Kidney epithelial cell (primary cell): ENCODE data around the gene EFHB. TPM values are rescaled to one million over a fixed set of nuclear protein-coding genes. Genes with fewer than 3 reads are reported as not detected.

ENCODE experiments used
- DNase-seq: peaks from one replicate; pipeline ENCODE4 v3.0.0-alpha.2; 2010; ENCODE audit warnings: low read depth
- H3K27me3 ChIP-seq: 2 replicates; pipeline ENCODE4 v1.6.0; 2011; ENCODE audit warnings: low read length; ENCODE audit not compliant: control insufficient read depth, insufficient read depth
- H3K36me3 ChIP-seq: 2 replicates; pipeline ENCODE4 v1.5.1; 2011; ENCODE audit warnings: low read length; ENCODE audit not compliant: control insufficient read depth, insufficient read depth
- H3K4me3 ChIP-seq: 2 replicates; pipeline ENCODE4 v1.5.1; 2011; ENCODE audit warnings: low read depth, mild to moderate bottlenecking, control low read depth, low read length
- CTCF ChIP-seq: IDR thresholded peaks from 2 replicates; pipeline ENCODE4 v1.5.1; 2011; ENCODE audit warnings: mild to moderate bottlenecking, moderate library complexity, low read length, control low read depth, inconsistent platforms; ENCODE audit not compliant: insufficient read depth, poor library complexity, severe bottlenecking
- total RNA-seq: library from RNA; depleted of rRNA; stranded (reverse); fragments of >200 nt; gene quantifications from 2 replicates; pipeline ENCODE4 v1.2.3, GENCODE V29; 2015

Gene EFHB
- total RNA-seq, 1 donor from 2014 or later, result 0.33 TPM

DNA sequence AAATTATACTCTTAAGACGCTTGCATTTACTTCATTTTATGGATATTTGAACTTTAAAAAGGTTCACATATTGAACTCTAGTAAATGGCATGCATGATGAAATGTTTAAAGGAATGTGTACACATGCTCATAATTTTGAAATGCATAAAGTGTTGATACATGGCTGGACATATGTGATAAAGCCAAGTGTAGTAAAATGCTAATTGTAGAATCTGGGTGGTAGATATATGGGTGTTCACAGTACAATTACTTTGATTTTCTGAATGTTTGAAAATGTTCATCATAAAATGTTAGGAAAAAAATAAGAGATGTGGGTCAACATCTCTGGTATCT lies 4.2 kb upstream of the EFHB start:
- Histone ChIP-seq H3K27me3 (no peaks in the 10 kb centered on the region), H3K4me3 (no peak overlapping the region), H3K36me3 (no peaks in the 10 kb centered on the region)
- DNase-seq, result no peak
- TF ChIP-seq CTCF, result no peak

DNA sequence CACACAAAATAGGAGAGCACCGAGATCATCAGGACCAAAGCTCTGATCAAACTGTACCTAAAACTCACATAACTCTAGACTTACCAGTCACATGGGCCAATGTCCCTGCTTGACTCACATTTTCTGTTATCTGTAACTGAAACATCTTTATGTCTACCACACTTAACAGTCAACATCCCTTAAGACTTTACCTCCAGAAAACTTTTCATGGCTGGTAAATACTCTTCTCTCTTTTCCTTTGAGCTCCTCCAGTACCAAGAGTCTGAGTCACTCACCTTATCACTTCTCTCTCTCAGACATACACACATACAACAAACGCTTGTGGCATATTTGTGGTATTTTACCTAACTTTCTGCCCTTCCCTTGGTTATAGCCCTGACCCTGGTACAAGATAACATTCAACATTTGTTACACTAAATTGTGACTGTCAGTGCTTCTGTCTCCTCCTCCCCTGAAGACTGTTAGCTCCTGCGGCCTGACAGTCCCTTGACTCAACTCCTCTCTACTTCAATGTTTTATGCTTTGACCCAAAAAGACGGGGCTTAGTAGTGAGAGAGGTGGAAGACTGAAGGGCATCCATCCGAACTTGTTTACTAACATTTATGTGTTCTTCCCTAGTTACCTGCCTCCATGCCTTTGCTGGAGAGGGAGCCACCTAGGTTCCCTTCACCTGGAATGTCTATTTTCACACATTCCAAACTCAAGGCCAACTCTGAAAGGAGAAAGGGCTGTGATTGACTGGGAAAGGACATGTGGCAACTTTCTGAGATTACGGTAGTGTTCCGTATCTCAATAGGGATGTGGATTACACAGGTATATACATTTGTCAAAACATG lies 3.7 kb upstream of the EFHB start:
- no peak for DNase-seq
- Histone ChIP-seq H3K27me3 (no peaks in the 10 kb centered on the region), H3K4me3 (no peak overlapping the region), H3K36me3 (no peaks in the 10 kb centered on the region)
- no peak for TF ChIP-seq CTCF

- Histone ChIP-seq H3K4me3 (no peak overlapping the region), H3K36me3 (no peaks in the 10 kb centered on the region), H3K27me3 (no peaks in the 10 kb centered on the region)
- no peak for TF ChIP-seq CTCF
- no peak for DNase-seq
These were observed 1.6 kb downstream of the EFHB start for GRCh38 chr3:19932422-19932821.

GRCh38 chr3:19931767-19932188 lies 2.2 kb downstream of the EFHB start:
- H3K36me3 ChIP-seq, result no peaks in the 10 kb centered on the region
- DNase-seq, result no peak

DNA sequence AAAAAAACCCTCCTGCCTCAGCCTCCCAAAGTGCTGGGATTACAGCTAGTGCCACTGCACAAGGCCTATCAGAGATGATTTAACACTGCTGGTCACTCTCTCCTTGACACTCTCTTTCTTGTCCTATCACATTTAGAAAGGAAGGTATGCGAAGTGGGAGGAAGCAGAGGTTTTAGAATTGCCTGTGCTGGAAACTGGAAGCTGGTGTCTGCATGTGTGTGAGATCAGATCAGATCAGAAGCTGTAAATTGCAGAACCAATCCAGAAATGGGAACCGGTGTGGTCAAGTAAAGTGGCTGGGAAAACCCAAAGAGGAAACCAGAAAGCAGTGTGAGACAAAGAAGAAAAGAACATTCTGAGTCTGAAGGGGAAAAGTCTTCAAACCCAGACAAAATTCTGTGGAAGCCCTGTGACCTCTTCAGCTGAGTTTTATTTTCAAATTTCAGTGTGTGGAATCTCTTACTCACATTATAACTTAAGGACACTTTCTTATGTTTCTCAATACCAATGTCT lies 2.8 kb downstream of the EFHB start:
- Histone ChIP-seq H3K36me3 (no peaks in the 10 kb centered on the region), H3K27me3 (no peaks in the 10 kb centered on the region), H3K4me3 (no peak overlapping the region)
- no peak for DNase-seq
- no peak for TF ChIP-seq CTCF

More at GRCh38 chr3:19931767-19932188, 2.2 kb downstream of the EFHB start:
- no peak overlapping the region for H3K4me3 ChIP-seq
- no peaks in the 10 kb centered on the region for H3K27me3 ChIP-seq
- no peak for TF ChIP-seq CTCF
